Diencephalon (tissue), 1 donor: Measurements from ENCODE around the gene LMO4. TPM values are rescaled to one million over a fixed set of nuclear protein-coding genes. Genes with fewer than 3 reads are reported as not detected.

Source experiments
- total RNA-seq: library from RNA; depleted of rRNA; stranded (reverse); fragments of >200 nt; gene quantifications from one replicate; pipeline ENCODE4 v1.2.3, GENCODE V29; 2014

The LMO4 gene, protein sequence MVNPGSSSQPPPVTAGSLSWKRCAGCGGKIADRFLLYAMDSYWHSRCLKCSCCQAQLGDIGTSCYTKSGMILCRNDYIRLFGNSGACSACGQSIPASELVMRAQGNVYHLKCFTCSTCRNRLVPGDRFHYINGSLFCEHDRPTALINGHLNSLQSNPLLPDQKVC
- 134 TPM for total RNA-seq

DNA sequence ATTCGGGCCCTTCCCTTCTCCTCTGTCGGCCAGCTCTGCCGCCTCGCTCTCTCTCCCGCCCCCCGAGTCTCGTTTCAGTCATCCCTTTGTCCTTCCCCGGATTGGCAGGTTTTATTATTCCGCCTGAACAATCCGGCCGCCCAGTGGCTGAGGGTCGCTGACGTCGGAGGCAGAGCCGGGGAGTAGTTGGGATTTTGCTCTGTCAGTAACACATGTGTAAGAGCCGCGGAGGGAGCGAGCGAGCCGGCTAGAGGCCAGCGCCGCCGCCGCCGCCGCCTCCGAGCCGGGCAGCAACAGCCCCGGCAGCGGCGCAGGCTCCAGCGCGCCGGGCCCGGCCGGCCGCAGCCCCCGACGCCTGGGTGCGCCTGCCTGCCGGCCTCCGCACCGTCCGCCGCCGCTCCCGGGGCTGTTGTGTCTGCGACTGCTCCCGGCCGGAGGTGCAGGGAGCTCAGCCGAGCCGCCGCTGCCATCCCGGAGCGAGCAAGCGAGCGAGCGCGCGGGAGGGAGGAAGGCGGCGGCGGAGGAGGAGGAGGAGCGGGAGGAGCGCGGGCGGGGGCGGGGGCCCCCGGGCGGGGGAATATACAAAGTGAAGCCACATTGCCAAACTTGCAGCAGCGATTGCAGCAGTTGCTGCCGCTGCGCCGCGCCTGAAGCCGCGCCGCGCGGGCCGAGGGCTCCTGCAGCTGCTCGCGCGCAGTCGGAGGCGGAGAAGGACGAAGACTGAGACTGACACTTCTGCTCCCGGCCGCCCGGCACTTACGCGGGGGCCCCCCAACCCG is at the start of gene LMO4:
LMO4 (plus strand) TSS at position 609 of the 779 bp plus-strand sequence. CDS start 3,136 bp downstream, outside the sequence.

